Measurements from ENCODE around the gene AMN1.

AMN1 gene

DNA sequence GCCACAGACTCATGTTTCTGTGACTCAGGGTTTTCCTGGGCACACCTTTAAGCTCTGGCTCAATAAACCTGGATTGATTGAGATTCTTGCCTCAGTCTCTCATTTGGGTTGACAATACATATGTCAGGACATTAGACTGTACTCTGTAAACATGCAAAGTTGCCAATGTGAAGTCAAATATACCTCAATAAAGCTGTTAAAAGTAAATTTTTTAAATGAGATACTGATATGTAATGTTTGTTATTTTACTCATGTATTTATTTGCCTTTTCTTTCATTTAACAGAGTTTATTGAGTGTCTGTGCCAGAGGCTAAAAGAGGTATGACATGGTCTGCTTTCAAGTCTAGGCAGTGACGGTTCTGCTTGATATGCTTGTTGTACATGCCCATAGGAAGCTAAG is 73.0 kb downstream of the AMN1 start:
- Histone ChIP-seq H3K4me2 (ENCODE audit: low read length, poor library complexity, severe bottlenecking) (no peak overlapping the region), H3K9me3 (ENCODE audit: control insufficient read depth, low read length) (no peaks in the 10 kb centered on the region), H3K4me3 (ENCODE audit: insufficient read depth in 1 of 2, low read depth in 1 of 2, low read length in 2 of 2) (no peak overlapping the region), H3K36me3 (ENCODE audit: control insufficient read depth in 1 of 2, insufficient read depth in 2 of 2, low read depth in 1 of 2, low read length in 2 of 2) (no peaks in the 10 kb centered on the region), H4K8ac (ENCODE audit: low read length) (no peak overlapping the region), H3K4me1 (ENCODE audit: control insufficient read depth, insufficient read depth, low read depth, low read length) (peaks cover 6% of the 10 kb centered on the region), H3K27me3 (ENCODE audit: control insufficient read depth in 1 of 2, insufficient read depth in 1 of 2, low read length in 2 of 2) (no peaks in the 10 kb centered on the region), H3K4ac (ENCODE audit: low read depth in 1 of 2, low read length in 2 of 2) (no peak overlapping the region), H3K79me1 (replicated peaks; ENCODE audit: low read length, poor library complexity, severe bottlenecking) (no peaks in the 10 kb centered on the region), H2AFZ (ENCODE audit: low read depth, low read length) (no peak overlapping the region), H2BK120ac (ENCODE audit: low read depth, low read length) (no peak overlapping the region), H2BK15ac (ENCODE audit: low read depth, poor library complexity, severe bottlenecking) (peak overlapping the region; percentile 77), H3K23ac (ENCODE audit: low read length in 2 of 2) (no peak overlapping the region), H3K27ac (ENCODE audit: low read length, poor library complexity, severe bottlenecking) (no peak overlapping the region), H3K14ac (ENCODE audit: low read length in 2 of 2) (no peak overlapping the region), H2AK5ac (ENCODE audit: low read length, severe bottlenecking) (no peak overlapping the region), H3K18ac (ENCODE audit: low read depth in 1 of 2, low read length in 2 of 2) (no peak overlapping the region), H2BK5ac (ENCODE audit: low read depth, low read length, poor library complexity, severe bottlenecking) (no peak overlapping the region), H2BK12ac (ENCODE audit: low read length in 2 of 2) (no peak overlapping the region), H3K9ac (ENCODE audit: low read length) (no peak overlapping the region), H4K91ac (ENCODE audit: low read length) (no peak overlapping the region)
- WGBS, result 87% methylated on average over 1 of the region's 1 CpG
- DNase-seq, result no peak

DNA sequence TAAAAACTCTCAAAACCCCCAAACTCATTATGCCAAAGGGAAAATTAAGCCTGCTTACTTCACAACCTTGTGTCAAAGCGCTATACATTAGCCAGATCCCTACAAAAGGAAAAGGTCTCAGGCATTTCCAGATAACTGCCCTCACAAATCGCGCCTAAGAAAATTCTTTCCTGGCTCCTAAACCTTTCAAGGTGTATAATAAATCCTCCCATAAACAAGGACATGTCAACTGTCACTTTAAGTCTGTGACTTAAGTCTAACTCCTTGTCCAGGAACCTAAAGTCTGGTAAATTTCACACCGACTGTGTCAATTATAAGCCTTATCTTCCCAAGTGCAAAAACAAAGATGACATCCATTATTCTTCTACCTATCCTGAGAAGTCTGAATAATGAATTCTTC is 73.6 kb downstream of the AMN1 start:
- H4K8ac ChIP-seq (ENCODE audit: low read length), result no peak overlapping the region
- DNase-seq, result no peak
- H2AFZ ChIP-seq (ENCODE audit: low read depth, low read length), result no peak overlapping the region
- H3K36me3 ChIP-seq (ENCODE audit: control insufficient read depth in 1 of 2, insufficient read depth in 2 of 2, low read depth in 1 of 2, low read length in 2 of 2), result no peaks in the 10 kb centered on the region
- no peaks in the 10 kb centered on the region for H3K27me3 ChIP-seq (ENCODE audit: control insufficient read depth in 1 of 2, insufficient read depth in 1 of 2, low read length in 2 of 2)
- H2BK15ac ChIP-seq (ENCODE audit: low read depth, poor library complexity, severe bottlenecking), result no peak overlapping the region
- no peak overlapping the region for H4K91ac ChIP-seq (ENCODE audit: low read length)
- peaks cover 6% of the 10 kb centered on the region for H3K4me1 ChIP-seq (ENCODE audit: control insufficient read depth, insufficient read depth, low read depth, low read length)
- H3K18ac ChIP-seq (ENCODE audit: low read depth in 1 of 2, low read length in 2 of 2), result no peak overlapping the region
- H3K14ac ChIP-seq (ENCODE audit: low read length in 2 of 2), result no peak overlapping the region
- H2BK5ac ChIP-seq (ENCODE audit: low read depth, low read length, poor library complexity, severe bottlenecking), result no peak overlapping the region
- H3K4me2 ChIP-seq (ENCODE audit: low read length, poor library complexity, severe bottlenecking), result no peak overlapping the region
- H2BK12ac ChIP-seq (ENCODE audit: low read length in 2 of 2), result no peak overlapping the region
- H2AK5ac ChIP-seq (ENCODE audit: low read length, severe bottlenecking), result no peak overlapping the region
- H3K9ac ChIP-seq (ENCODE audit: low read length), result no peak overlapping the region
- no peak overlapping the region for H3K4ac ChIP-seq (ENCODE audit: low read depth in 1 of 2, low read length in 2 of 2)
- H3K23ac ChIP-seq (ENCODE audit: low read length in 2 of 2), result no peak overlapping the region
- no peak overlapping the region for H3K27ac ChIP-seq (ENCODE audit: low read length, poor library complexity, severe bottlenecking)
- 27% methylated on average over 4 of the region's 4 CpGs for WGBS
- no peaks in the 10 kb centered on the region for H3K9me3 ChIP-seq (ENCODE audit: control insufficient read depth, low read length)
- no peak overlapping the region for H2BK120ac ChIP-seq (ENCODE audit: low read depth, low read length)
- no peak overlapping the region for H3K4me3 ChIP-seq (ENCODE audit: insufficient read depth in 1 of 2, low read depth in 1 of 2, low read length in 2 of 2)
- no peaks in the 10 kb centered on the region for H3K79me1 ChIP-seq (replicated peaks; ENCODE audit: low read length, poor library complexity, severe bottlenecking)

DNA sequence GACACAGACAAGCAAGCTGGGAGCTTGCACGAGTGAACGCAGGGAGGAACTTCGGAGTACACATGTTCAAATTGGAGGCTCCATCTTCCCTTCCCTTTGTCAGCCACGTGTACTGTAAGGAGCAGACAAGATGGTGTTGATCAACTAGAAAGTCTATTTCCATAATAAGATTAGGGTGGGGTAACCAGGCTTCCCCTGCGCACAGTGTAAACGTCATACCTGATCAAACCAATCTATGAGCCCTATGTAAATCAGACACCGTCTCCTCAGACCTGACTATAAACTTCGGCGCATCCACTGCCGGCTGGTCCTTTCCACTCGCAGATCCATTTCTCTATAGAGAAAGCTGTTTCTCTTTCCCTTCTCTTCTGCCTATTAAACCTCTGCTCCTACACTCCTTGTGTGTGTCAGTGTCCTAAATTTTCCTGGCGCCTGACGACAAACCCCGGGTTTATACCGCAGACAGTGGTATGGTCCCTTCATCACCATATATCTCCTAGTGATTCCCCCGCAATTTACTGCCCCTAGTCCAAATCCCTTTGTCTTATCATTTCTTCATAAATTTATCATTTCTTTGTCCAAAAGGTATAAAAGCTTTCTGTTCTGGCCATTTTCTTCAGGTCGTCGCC is 76.8 kb downstream of the AMN1 start:
- Histone ChIP-seq H2BK15ac (ENCODE audit: low read depth, poor library complexity, severe bottlenecking) (peak overlapping the region; percentile 83), H3K18ac (ENCODE audit: low read depth in 1 of 2, low read length in 2 of 2) (peak overlapping the region in 1 of 2 experiments; percentile 54), H3K4me3 (ENCODE audit: insufficient read depth in 1 of 2, low read depth in 1 of 2, low read length in 2 of 2) (peak overlapping the region in 1 of 2 experiments; percentile 88), H2BK12ac (ENCODE audit: low read length in 2 of 2) (peak overlapping the region in 1 of 2 experiments; percentile 66), H2BK120ac (ENCODE audit: low read depth, low read length) (peak overlapping the region; percentile 5), H3K27ac (ENCODE audit: low read length, poor library complexity, severe bottlenecking) (no peak overlapping the region), H3K9me3 (ENCODE audit: control insufficient read depth, low read length) (no peaks in the 10 kb centered on the region), H3K79me1 (replicated peaks; ENCODE audit: low read length, poor library complexity, severe bottlenecking) (no peaks in the 10 kb centered on the region), H4K8ac (ENCODE audit: low read length) (peak overlapping the region; percentile 54), H3K36me3 (ENCODE audit: control insufficient read depth in 1 of 2, insufficient read depth in 2 of 2, low read depth in 1 of 2, low read length in 2 of 2) (no peaks in the 10 kb centered on the region), H3K27me3 (ENCODE audit: control insufficient read depth in 1 of 2, insufficient read depth in 1 of 2, low read length in 2 of 2) (no peaks in the 10 kb centered on the region), H2AK5ac (ENCODE audit: low read length, severe bottlenecking) (no peak overlapping the region), H3K23ac (ENCODE audit: low read length in 2 of 2) (no peak overlapping the region), H4K91ac (ENCODE audit: low read length) (peak overlapping the region; percentile 39), H2BK5ac (ENCODE audit: low read depth, low read length, poor library complexity, severe bottlenecking) (no peak overlapping the region), H2AFZ (ENCODE audit: low read depth, low read length) (no peak overlapping the region), H3K4me1 (ENCODE audit: control insufficient read depth, insufficient read depth, low read depth, low read length) (peaks cover 3% of the 10 kb centered on the region), H3K14ac (ENCODE audit: low read length in 2 of 2) (no peak overlapping the region), H3K4ac (ENCODE audit: low read depth in 1 of 2, low read length in 2 of 2) (no peak overlapping the region), H3K9ac (ENCODE audit: low read length) (peak overlapping the region; percentile 92), H3K4me2 (ENCODE audit: low read length, poor library complexity, severe bottlenecking) (no peak overlapping the region)
- no peak for DNase-seq
- 98% methylated on average over 17 of the region's 18 CpGs for WGBS

- Histone ChIP-seq H2BK15ac (ENCODE audit: low read depth, poor library complexity, severe bottlenecking) (no peak overlapping the region), H3K23ac (ENCODE audit: low read length in 2 of 2) (no peak overlapping the region), H3K27me3 (ENCODE audit: control insufficient read depth in 1 of 2, insufficient read depth in 1 of 2, low read length in 2 of 2) (no peaks in the 10 kb centered on the region), H2AK5ac (ENCODE audit: low read length, severe bottlenecking) (no peak overlapping the region), H3K14ac (ENCODE audit: low read length in 2 of 2) (no peak overlapping the region), H2BK120ac (ENCODE audit: low read depth, low read length) (no peak overlapping the region), H2AFZ (ENCODE audit: low read depth, low read length) (no peak overlapping the region), H3K4me2 (ENCODE audit: low read length, poor library complexity, severe bottlenecking) (no peak overlapping the region), H3K18ac (ENCODE audit: low read depth in 1 of 2, low read length in 2 of 2) (peak overlapping the region in 1 of 2 experiments; percentile 75), H3K4ac (ENCODE audit: low read depth in 1 of 2, low read length in 2 of 2) (no peak overlapping the region), H4K8ac (ENCODE audit: low read length) (peak overlapping the region; percentile 87), H2BK5ac (ENCODE audit: low read depth, low read length, poor library complexity, severe bottlenecking) (no peak overlapping the region), H3K79me1 (replicated peaks; ENCODE audit: low read length, poor library complexity, severe bottlenecking) (no peaks in the 10 kb centered on the region), H3K9me3 (ENCODE audit: control insufficient read depth, low read length) (no peaks in the 10 kb centered on the region), H3K36me3 (ENCODE audit: control insufficient read depth in 1 of 2, insufficient read depth in 2 of 2, low read depth in 1 of 2, low read length in 2 of 2) (no peaks in the 10 kb centered on the region), H3K27ac (ENCODE audit: low read length, poor library complexity, severe bottlenecking) (no peak overlapping the region), H3K9ac (ENCODE audit: low read length) (peak overlapping the region; percentile 92), H4K91ac (ENCODE audit: low read length) (no peak overlapping the region), H3K4me1 (ENCODE audit: control insufficient read depth, insufficient read depth, low read depth, low read length) (peaks cover 3% of the 10 kb centered on the region), H2BK12ac (ENCODE audit: low read length in 2 of 2) (peak overlapping the region in 1 of 2 experiments; percentile 29), H3K4me3 (ENCODE audit: insufficient read depth in 1 of 2, low read depth in 1 of 2, low read length in 2 of 2) (peak overlapping the region in 1 of 2 experiments; percentile 88)
- peak; percentile 60 for DNase-seq
- 31% methylated on average over 5 of the region's 6 CpGs for WGBS
Observed at GRCh38 chr12:31650918-31651317, 77.9 kb downstream of the AMN1 start.
